Measurements from ENCODE around the gene KCNK3.

GRCh38 chr2:26739514-26739913 lies 47.0 kb downstream of the KCNK3 start:
- TF ChIP-seq EZH2phosphoT487 (IDR thresholded peaks at IDR 0.05; ENCODE audit: low read length) = no peak
- no peak for TF ChIP-seq CTCF (IDR thresholded peaks at IDR 0.05; ENCODE audit: low read length)
